CD4-positive, alpha-beta T cell treated with Interleukin-1 beta for 1 hour (primary cell): ENCODE measurements around the gene CSNK1G1.
"Not testable (repeated sequence)": the region's sequence is repeated elsewhere in the genome, so short reads cannot be mapped to it uniquely, and the experiment has no call there.

Experiments used
- DNase-seq, 2 donors: peaks; one replicate each; pipeline ENCODE4 v3.0.0-alpha.2; 2020 to 2022

Gene CSNK1G1

GRCh38 chr15:64285871-64286270 lies 70.1 kb downstream of the CSNK1G1 start:
- DNase-seq: no peak

GRCh38 chr15:64285150-64285549 lies 70.8 kb downstream of the CSNK1G1 start:
- no peak for DNase-seq

GRCh38 chr15:64284042-64284441 lies 71.9 kb downstream of the CSNK1G1 start:
- DNase-seq: no peak

GRCh38 chr15:64282701-64283100 lies 73.3 kb downstream of the CSNK1G1 start:
- no peak for DNase-seq

- DNase-seq: no peak
These were observed 76.8 kb downstream of the CSNK1G1 start for GRCh38 chr15:64279131-64279530.

GRCh38 chr15:64275934-64276333 lies 80.0 kb downstream of the CSNK1G1 start:
- DNase-seq: no peak

GRCh38 chr15:64274341-64274950 lies 81.5 kb downstream of the CSNK1G1 start:
- no peak for DNase-seq

- DNase-seq: no peak
These were observed 88.5 kb downstream of the CSNK1G1 start for GRCh38 chr15:64267331-64267973.

GRCh38 chr15:64265188-64265587 lies 90.8 kb downstream of the CSNK1G1 start:
- DNase-seq: not testable (repeated sequence)

GRCh38 chr15:64264502-64264901 lies 91.5 kb downstream of the CSNK1G1 start:
- DNase-seq: no peak

- DNase-seq: no peak
These were observed 92.4 kb downstream of the CSNK1G1 start for GRCh38 chr15:64263567-64263966.

GRCh38 chr15:64256051-64256450 lies 99.9 kb downstream of the CSNK1G1 start:
- DNase-seq: no peak

- no peak for DNase-seq
These were observed 104.3 kb downstream of the CSNK1G1 start for GRCh38 chr15:64251658-64252057.

GRCh38 chr15:64251121-64251520 lies 104.9 kb downstream of the CSNK1G1 start:
- peak in 1 of 2 donors; percentile 13 for DNase-seq

GRCh38 chr15:64249883-64250575 lies 105.9 kb downstream of the CSNK1G1 start:
- no peak for DNase-seq

- DNase-seq: no peak
These were observed 106.6 kb downstream of the CSNK1G1 start for GRCh38 chr15:64249406-64249805.

GRCh38 chr15:64247906-64248541 lies 107.9 kb downstream of the CSNK1G1 start:
- DNase-seq: peak in 1 of 2 donors; percentile 38

GRCh38 chr15:64247535-64247905 lies 108.5 kb downstream of the CSNK1G1 start:
- no peak for DNase-seq

- no peak for DNase-seq
These were observed 109.4 kb downstream of the CSNK1G1 start for GRCh38 chr15:64246364-64247189.

- DNase-seq: no peak
These were observed 110.6 kb downstream of the CSNK1G1 start for GRCh38 chr15:64245405-64245804.

GRCh38 chr15:64237677-64238076 lies 118.3 kb downstream of the CSNK1G1 start:
- no peak for DNase-seq

- DNase-seq: no peak
These were observed 119.6 kb downstream of the CSNK1G1 start for GRCh38 chr15:64236156-64236894.
